Hematopoietic multipotent progenitor cell treated with erythropoietin and hydrocortisone succinate and interleukin-3 and kit ligand, for 17 days (in vitro differentiated cells): ENCODE data around the gene ALB.

ENCODE experiments used
- DNase-seq: peaks from one replicate; pipeline ENCODE4 v3.0.0-alpha.2; 2015; ENCODE audit warnings: low spot score

The ALB gene

GRCh38 chr4:73432169-73433000 lies 28.3 kb downstream of the ALB start:
- no peak for DNase-seq

- no peak for DNase-seq
Observed at GRCh38 chr4:73433140-73433539, 29.1 kb downstream of the ALB start.

DNA sequence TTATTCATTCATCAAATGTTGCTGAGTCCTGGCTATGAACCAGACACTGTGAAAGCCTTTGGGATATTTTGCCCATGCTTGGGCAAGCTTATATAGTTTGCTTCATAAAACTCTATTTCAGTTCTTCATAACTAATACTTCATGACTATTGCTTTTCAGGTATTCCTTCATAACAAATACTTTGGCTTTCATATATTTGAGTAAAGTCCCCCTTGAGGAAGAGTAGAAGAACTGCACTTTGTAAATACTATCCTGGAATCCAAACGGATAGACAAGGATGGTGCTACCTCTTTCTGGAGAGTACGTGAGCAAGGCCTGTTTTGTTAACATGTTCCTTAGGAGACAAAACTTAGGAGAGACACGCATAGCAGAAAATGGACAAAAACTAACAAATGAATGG lies 30.2 kb downstream of the ALB start:
- DNase-seq: no peak

DNA sequence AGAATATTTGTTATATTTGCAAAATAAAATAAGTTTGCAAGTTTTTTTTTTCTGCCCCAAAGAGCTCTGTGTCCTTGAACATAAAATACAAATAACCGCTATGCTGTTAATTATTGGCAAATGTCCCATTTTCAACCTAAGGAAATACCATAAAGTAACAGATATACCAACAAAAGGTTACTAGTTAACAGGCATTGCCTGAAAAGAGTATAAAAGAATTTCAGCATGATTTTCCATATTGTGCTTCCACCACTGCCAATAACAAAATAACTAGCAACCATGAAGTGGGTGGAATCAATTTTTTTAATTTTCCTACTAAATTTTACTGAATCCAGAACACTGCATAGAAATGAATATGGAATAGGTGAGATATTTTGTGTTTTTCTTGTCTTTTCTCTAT lies 31.9 kb downstream of the ALB start, which contains the start of gene AFP:
AFP (plus strand) TSS at position 238 of the 400 bp plus-strand sequence; CDS start at position 280, 42 bp downstream.
- DNase-seq: no peak

- DNase-seq: no peak
Observed at GRCh38 chr4:73436674-73437557, 32.8 kb downstream of the ALB start.

- no peak for DNase-seq
Observed at GRCh38 chr4:73437558-73437956, 33.5 kb downstream of the ALB start.

- DNase-seq: no peak
Observed at GRCh38 chr4:73438048-73438447, 34.0 kb downstream of the ALB start.

GRCh38 chr4:73438582-73439215 lies 34.6 kb downstream of the ALB start:
- no peak for DNase-seq

- no peak for DNase-seq
Observed at GRCh38 chr4:73439445-73439844, 35.4 kb downstream of the ALB start.

DNA sequence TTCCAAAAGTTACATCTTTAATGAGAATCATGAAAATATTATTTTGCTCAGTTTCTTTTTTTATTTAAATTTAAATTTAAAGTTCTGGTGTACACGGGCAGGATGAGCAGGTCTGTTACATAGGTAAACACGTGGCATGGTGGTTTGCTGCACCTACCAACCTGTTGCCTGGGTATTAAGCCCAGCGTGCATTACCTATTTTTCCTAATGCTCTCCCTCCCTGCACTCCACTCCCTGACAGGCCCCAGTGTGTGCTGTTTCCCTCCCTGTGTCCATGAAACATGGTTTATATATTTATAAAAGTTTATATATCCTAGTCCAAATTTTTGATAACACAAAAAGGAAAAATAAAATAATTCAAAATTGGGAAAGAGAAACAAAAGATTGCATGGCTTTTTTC lies 35.9 kb downstream of the ALB start:
- no peak for DNase-seq

DNA sequence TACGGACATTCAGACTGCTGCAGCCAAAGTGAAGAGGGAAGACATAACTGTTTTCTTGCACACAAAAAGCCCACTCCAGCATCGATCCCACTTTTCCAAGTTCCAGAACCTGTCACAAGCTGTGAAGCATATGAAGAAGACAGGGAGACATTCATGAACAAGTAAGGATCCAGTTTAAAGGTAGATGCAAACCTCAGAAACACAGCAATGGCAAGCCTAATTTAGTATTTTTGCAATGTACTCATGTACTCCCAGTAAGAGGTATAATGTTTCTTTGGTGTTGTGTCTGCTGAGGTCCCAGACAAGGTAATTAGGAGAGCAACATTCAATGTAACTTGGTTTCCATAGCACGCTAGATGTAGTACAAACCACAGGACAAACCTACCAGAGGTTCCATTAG lies 36.6 kb downstream of the ALB start:
- no peak for DNase-seq

- DNase-seq: no peak
Observed at GRCh38 chr4:73442275-73442674, 38.2 kb downstream of the ALB start.

DNA sequence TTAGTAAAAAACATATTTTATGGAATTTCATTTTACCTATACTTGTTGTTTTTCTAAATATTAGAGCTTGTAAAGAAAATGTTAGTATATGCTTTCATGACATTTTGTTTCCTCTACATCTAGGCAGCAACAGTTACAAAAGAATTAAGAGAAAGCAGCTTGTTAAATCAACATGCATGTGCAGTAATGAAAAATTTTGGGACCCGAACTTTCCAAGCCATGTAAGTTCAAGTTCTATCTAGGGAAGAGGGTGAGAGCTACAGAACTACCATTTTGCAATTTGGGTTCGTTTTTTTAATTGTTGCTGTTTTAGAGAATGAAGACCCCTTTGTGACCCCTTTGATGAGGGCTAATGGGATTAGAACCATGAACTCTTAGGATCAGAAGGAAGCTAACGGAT lies 39.1 kb downstream of the ALB start:
- no peak for DNase-seq

- DNase-seq: no peak
Observed at GRCh38 chr4:73445383-73446335, 41.6 kb downstream of the ALB start.

DNA sequence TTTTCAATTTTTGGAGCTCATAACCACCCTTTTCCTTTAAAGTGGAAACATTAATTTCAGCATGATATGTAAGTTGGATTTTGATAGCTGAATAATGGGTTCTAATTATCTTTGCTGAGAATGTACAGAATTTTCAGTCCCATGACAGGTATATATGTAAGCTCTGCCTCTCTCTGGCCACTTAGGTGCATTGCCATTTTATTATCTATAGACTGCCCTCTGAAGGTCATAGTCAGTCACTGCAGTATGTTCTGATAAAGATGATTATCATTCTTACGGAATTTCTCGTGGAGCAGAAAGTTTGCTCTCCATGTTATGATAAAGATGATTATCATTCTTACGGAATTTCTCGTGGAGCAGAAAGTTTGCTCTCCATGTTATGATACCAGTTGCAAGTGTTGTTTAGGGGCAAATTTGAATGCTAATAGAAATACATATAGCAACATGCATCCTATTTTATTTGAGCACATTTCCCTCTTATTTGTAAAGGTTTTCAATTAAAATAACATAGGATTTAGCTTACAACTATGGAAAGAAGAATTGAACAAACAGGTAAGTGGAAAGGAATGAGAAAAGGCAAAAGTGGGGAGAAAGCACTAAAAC lies 42.4 kb downstream of the ALB start:
- peak; percentile 20 for DNase-seq

- no peak for DNase-seq
Observed at GRCh38 chr4:73447671-73448070, 43.6 kb downstream of the ALB start.

GRCh38 chr4:73448448-73449203 lies 44.5 kb downstream of the ALB start:
- DNase-seq: no peak

DNA sequence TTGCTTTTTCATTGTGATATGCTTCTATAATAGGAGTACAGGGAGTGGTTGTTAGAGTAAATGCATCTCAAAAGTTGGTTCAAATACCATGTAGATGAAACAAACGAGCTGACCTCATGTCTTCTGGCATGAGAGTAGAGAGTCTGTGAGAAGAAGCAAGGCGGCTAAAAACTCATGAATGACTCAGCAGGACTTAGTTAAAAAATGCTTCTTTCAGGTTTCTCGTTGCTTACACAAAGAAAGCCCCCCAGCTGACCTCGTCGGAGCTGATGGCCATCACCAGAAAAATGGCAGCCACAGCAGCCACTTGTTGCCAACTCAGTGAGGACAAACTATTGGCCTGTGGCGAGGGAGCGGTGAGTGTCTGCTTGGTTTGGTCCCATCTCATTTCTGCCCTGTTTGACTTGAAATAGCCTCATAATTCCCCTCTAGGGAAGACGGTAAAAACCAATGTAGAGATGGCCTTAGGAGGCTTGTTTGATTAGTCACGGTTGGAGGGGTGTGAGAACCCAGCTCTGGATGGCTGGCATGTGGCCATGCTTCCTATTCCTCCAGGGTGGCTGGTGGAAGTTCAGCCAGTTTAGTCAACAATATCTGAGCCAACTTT lies 46.4 kb downstream of the ALB start:
- DNase-seq: no peak

GRCh38 chr4:73451404-73451803 lies 47.3 kb downstream of the ALB start:
- DNase-seq: no peak
